Measurements from ENCODE around the gene DLX1. TPM values are rescaled to one million over a fixed set of nuclear protein-coding genes. Genes with fewer than 3 reads are reported as not detected.
A peak's percentile ranks its signal among the peaks of the same experiment; 100 is the strongest.

The DLX1 gene
- total RNA-seq, 2 donors from 2014 or later = not detected

GRCh38 chr2:172101821-172102390 is 16.6 kb downstream of the DLX1 start:
- peak overlapping the region; percentile 35 to 57 for H3K27ac Mint-ChIP-seq
- no peaks in the 10 kb centered on the region for H3K9me3 Mint-ChIP-seq
- H3K4me3 Mint-ChIP-seq = peak overlapping the region; percentile 81
- H3K27me3 Mint-ChIP-seq = peaks cover 36 to 43% of the 10 kb centered on the region in 2 donors
- H3K36me3 Mint-ChIP-seq = peaks cover 6% of the 10 kb centered on the region
- peaks cover 28 to 38% of the 10 kb centered on the region in 2 donors for H3K4me1 Mint-ChIP-seq (ENCODE audit: low read depth in 2 of 2)
- DNase-seq (ENCODE audit: low spot score) = no peak
- ATAC-seq = peak; percentile 37 to 51

- peak; percentile 77 to 80 for ATAC-seq
- peaks cover 36 to 45% of the 10 kb centered on the region in 2 donors for H3K27me3 Mint-ChIP-seq
- H3K9me3 Mint-ChIP-seq = no peaks in the 10 kb centered on the region
- peak within 1 kb of the TSS; percentile 81 for H3K4me3 Mint-ChIP-seq
- H3K4me1 Mint-ChIP-seq (ENCODE audit: low read depth in 2 of 2) = peaks cover 30 to 40% of the 10 kb centered on the region in 2 donors
- DNase-seq (ENCODE audit: low spot score) = peak; percentile 76
- H3K36me3 Mint-ChIP-seq = peaks cover 6% of the 10 kb centered on the region
- peak within 1 kb of the TSS; percentile 35 to 57 for H3K27ac Mint-ChIP-seq
These were observed 17.4 kb downstream of the DLX1 start, which contains the start of gene DLX2 for GRCh38 chr2:172102391-172103359. Gene DLX2, minus strand, starts transcription at chr2:172102900. Its CDS starts 362 bp downstream, at chr2:172102538.

- Mint-ChIP-seq H3K27ac (peak overlapping the region in 1 of 2 donors; percentile 7), H3K27me3 (peaks cover 40 to 49% of the 10 kb centered on the region in 2 donors)
- ATAC-seq = peak in 1 of 2 donors; percentile 61
These were observed 18.4 kb downstream of the DLX1 start for GRCh38 chr2:172103471-172104272.

GRCh38 chr2:172105471-172106107 is 20.3 kb downstream of the DLX1 start:
- Mint-ChIP-seq H3K27ac (no peak overlapping the region), H3K4me3 (no peak overlapping the region), H3K9me3 (no peaks in the 10 kb centered on the region), H3K27me3 (peaks cover 47 to 54% of the 10 kb centered on the region in 2 donors), H3K36me3 (no peaks in the 10 kb centered on the region), H3K4me1 (ENCODE audit: low read depth in 2 of 2) (peaks cover 33 to 40% of the 10 kb centered on the region in 2 donors)
- ATAC-seq (no peak), DNase-seq (ENCODE audit: low spot score) (no peak)

More at GRCh38 chr2:172103471-172104272, 18.4 kb downstream of the DLX1 start:
- Mint-ChIP-seq H3K36me3 (peaks cover 1% of the 10 kb centered on the region), H3K4me1 (ENCODE audit: low read depth in 2 of 2) (peaks cover 31 to 42% of the 10 kb centered on the region in 2 donors), H3K4me3 (peak overlapping the region; percentile 81), H3K9me3 (no peaks in the 10 kb centered on the region)
- peak; percentile 85 for DNase-seq (ENCODE audit: low spot score)

DNA sequence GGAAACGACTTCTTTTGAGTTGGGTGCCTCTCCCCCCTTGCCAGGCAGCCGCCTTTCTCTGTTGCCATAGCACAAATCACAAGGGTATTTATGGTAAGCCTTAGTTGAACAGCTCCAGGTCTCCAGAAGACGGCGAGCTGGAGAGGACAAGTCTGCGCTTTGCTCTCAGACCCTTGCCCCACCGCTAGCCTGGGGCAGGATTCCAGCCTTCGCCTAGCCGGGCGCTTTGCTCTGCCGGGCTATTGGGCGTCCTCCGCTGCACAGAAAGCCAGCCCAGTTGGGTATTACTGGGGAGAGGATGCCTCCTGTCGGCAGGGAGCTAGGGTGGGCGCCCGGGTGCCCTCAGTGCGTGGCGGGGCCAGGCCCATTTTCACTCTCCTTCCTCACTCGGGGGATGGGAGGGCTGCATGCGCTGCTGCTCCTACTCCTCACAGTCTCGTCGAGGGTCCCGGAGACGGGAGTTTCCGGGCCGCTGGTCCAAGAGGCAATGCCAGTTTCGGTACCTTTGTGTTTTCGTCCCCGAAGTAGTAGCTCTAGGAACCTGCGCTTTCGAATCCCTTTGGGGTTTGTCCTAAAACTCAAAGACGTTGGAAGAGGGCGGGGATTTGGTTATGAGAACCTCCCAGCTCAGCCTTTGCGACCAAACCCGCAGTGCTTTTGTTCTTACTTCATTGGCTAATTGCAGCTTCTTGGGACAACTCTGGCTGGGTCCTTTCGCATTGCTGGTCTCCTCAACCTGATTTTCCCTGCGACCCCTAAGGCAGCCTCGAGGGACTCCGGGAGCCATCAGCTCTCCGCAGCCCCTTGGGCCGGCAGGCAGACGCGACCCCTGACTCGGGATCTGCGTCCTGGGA is 21.0 kb downstream of the DLX1 start:
- peaks cover 30 to 40% of the 10 kb centered on the region in 2 donors for H3K4me1 Mint-ChIP-seq (ENCODE audit: low read depth in 2 of 2)
- no peak for DNase-seq (ENCODE audit: low spot score)
- H3K4me3 Mint-ChIP-seq = peak overlapping the region; percentile 36
- no peaks in the 10 kb centered on the region for H3K9me3 Mint-ChIP-seq
- H3K36me3 Mint-ChIP-seq = no peaks in the 10 kb centered on the region
- peaks cover 46 to 57% of the 10 kb centered on the region in 2 donors for H3K27me3 Mint-ChIP-seq
- no peak overlapping the region for H3K27ac Mint-ChIP-seq
- peak; percentile 51 to 70 for ATAC-seq

GRCh38 chr2:172107690-172108586 is 22.6 kb downstream of the DLX1 start:
- peaks cover 38 to 49% of the 10 kb centered on the region in 2 donors for H3K27me3 Mint-ChIP-seq
- no peak for DNase-seq (ENCODE audit: low spot score)
- peaks cover 17 to 27% of the 10 kb centered on the region in 2 donors for H3K4me1 Mint-ChIP-seq (ENCODE audit: low read depth in 2 of 2)
- H3K9me3 Mint-ChIP-seq = no peaks in the 10 kb centered on the region
- H3K27ac Mint-ChIP-seq = no peak overlapping the region
- H3K4me3 Mint-ChIP-seq = peak overlapping the region; percentile 70
- ATAC-seq = no peak
- no peaks in the 10 kb centered on the region for H3K36me3 Mint-ChIP-seq

- H3K4me1 Mint-ChIP-seq (ENCODE audit: low read depth in 2 of 2) = peaks cover 15 to 21% of the 10 kb centered on the region in 2 donors
- H3K27ac Mint-ChIP-seq = no peak overlapping the region
- ATAC-seq (no peak), DNase-seq (ENCODE audit: low spot score) (no peak)
- H3K9me3 Mint-ChIP-seq = no peaks in the 10 kb centered on the region
- no peak overlapping the region for H3K4me3 Mint-ChIP-seq
- H3K36me3 Mint-ChIP-seq = no peaks in the 10 kb centered on the region
- peaks cover 41 to 47% of the 10 kb centered on the region in 2 donors for H3K27me3 Mint-ChIP-seq
These were observed 23.3 kb downstream of the DLX1 start for GRCh38 chr2:172108587-172108930.

DNA sequence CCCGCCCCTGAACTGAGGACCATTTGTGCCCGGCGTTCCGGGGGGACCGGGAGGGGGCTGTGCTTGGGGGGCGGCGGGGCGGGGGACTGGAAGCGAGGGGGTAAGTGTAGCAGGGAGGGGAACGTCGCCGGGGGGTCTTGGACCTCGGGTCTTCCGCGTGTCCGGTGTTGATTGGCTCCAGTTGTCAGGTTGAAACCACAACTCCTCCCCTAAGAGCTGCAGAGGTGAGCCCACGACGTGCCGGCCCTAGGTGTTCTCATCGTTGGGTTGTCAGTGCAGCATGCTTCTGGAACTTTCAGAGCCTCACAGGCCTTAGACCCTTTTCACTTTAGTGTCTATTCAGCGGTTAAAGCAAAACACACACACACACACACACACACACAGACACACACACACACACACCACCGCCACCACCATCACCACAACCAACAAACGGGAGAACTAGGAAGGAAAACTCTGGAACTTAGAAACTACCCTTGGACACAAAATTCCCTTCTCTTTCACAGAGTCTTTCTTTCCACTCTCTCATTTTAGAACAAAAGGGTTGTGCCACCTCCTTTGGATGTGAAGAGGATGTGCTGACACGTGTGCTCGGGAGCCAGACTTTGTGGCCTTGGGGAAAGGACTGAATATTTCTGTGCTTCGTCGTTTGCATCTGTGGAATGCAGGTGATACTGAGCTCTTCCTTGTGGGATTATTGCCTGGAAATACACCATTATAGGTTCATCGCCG is 24.1 kb downstream of the DLX1 start:
- H3K9me3 Mint-ChIP-seq = no peaks in the 10 kb centered on the region
- H3K27ac Mint-ChIP-seq = no peak overlapping the region
- peaks cover 37 to 39% of the 10 kb centered on the region in 2 donors for H3K27me3 Mint-ChIP-seq

DNA sequence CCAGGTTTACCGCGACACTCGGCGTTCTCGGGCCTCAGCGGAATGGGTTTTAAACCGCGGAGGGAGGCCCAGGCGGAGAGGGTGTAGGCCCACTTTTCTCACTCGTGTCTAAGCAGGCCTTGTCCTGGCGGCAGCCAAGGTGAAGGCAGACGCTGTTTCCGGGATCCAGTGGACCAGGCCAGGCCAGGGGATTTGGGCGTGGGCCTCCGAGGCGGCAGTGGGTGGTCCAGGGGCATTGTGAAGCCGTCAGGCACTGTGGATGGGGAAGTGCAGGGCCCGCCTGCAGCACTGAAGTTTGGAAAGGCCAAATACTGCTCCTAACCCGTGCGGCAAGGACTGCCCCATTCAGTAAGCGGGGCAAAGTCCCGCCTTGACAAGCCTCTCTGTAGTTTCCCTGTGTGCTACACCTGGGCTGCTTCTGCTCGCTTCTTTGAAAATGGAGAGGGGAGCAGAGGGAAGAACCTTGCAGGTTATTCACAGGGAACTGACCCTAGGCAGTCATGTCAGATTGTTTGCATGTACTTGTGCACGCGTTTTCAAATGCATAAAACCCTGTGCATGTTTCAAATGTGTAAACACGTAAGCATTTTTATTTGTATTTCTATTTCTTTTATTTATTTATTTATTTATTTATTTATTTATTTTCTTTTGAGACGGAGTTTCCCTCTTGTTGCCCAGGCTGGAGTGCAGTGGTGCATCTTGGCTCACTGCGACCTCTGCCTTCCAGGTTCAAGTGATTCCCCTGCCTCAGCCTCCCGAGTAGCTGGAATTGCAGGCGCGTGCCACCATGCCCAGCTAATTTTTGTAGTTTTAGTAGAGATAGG is 24.9 kb downstream of the DLX1 start:
- H3K4me1 Mint-ChIP-seq (ENCODE audit: low read depth in 2 of 2) = peaks cover 10 to 13% of the 10 kb centered on the region in 2 donors
- no peak overlapping the region for H3K27ac Mint-ChIP-seq
- no peak overlapping the region for H3K4me3 Mint-ChIP-seq
- no peaks in the 10 kb centered on the region for H3K9me3 Mint-ChIP-seq
- DNase-seq (ENCODE audit: low spot score) (no peak), ATAC-seq (no peak)
- H3K27me3 Mint-ChIP-seq = peaks cover 40 to 41% of the 10 kb centered on the region in 2 donors
- no peaks in the 10 kb centered on the region for H3K36me3 Mint-ChIP-seq

More for the DNA sequence above, 24.1 kb downstream of the DLX1 start:
- H3K4me3 Mint-ChIP-seq = no peak overlapping the region
- ATAC-seq (no peak), DNase-seq (ENCODE audit: low spot score) (no peak)
- H3K4me1 Mint-ChIP-seq (ENCODE audit: low read depth in 2 of 2) = peaks cover 10 to 13% of the 10 kb centered on the region in 2 donors
- H3K36me3 Mint-ChIP-seq = no peaks in the 10 kb centered on the region

DNA sequence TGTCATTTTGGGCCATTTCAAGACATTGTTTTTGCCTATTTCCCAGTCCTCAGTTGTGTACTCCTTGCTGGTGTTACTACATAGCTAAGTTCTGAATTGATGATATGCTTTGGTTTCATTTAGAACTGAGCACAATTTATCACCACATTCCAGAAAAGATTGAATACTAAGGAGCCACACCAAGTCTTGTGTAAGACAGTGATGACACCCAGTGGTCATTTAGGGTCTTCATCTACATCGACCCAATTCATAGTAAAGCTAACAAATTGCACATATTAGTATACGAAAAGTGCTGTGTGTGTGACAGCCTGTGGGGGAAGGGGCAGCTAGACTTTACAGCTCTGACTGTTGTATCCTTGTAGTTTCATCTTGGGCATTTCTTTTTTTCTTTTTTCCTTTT is 28.3 kb downstream of the DLX1 start:
- Mint-ChIP-seq H3K4me1 (ENCODE audit: low read depth in 2 of 2) (peaks cover 0 to 4% of the 10 kb centered on the region in 2 donors), H3K4me3 (no peak overlapping the region), H3K9me3 (no peaks in the 10 kb centered on the region), H3K36me3 (no peaks in the 10 kb centered on the region), H3K27me3 (peaks cover 26 to 31% of the 10 kb centered on the region in 2 donors), H3K27ac (no peak overlapping the region)
- no peak for ATAC-seq
- no peak for DNase-seq (ENCODE audit: low spot score)

All from natural killer cell treated with Interleukin-12 subunit alpha and Interleukin-12 subunit beta and Interleukin-15 and Interleukin-18, amount 100 ng/mL, for 72 hours (primary cell).